Right lobe of liver (tissue), 4 donors: Measurements from ENCODE around the gene FGGY.
"Not testable (repeated sequence)": the region's sequence is repeated elsewhere in the genome, so short reads cannot be mapped to it uniquely, and the experiment has no call there.

Experiments
- POLR2A ChIP-seq: fragments of 450-650 bp; IDR thresholded peaks from one replicate; pipeline ENCODE4 v1.6.1; 2017; ENCODE audit warnings: antibody characterized with exemption, mild to moderate bottlenecking
- TF ChIP-seq, protein P1 (sequence below), 4 donors: fragments of 200-600 bp in 3 of 4; fragments of 450-650 bp in 1 of 4; IDR thresholded peaks; one replicate each; pipeline versions ENCODE4 v1.5.1 to v1.8.0; 2016 to 2022; ENCODE audit warnings: antibody characterized with exemption in 4 of 4, mild to moderate bottlenecking in 2 of 4
- donor health status: DM: no; HTN: no; CAD: no.
- donor health status: DM: no; HTN: no; CAD: no.
- donor health status: DM: no; HTN: yes; CAD: no.

DNA sequence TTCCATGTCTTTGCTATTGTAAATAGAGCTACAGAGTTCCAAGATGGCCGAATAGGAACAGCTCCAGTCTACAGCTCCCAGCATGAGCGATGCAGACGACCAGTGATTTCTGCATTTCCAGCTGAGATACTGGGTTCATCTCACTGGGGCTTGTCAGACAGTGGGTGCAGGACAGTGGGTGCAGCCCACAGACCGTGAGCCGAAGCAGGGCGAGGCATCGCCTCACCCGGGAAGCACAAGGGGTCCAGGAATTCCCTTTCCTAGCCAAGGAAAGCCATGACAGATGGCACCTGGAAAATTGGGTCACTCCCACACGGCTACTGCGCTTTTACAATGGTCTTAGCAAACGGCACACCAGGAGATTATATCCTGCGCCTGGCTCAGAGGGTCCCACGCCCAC, 313.6 kb downstream of the FGGY start:
- TF ChIP-seq, protein P1, sequence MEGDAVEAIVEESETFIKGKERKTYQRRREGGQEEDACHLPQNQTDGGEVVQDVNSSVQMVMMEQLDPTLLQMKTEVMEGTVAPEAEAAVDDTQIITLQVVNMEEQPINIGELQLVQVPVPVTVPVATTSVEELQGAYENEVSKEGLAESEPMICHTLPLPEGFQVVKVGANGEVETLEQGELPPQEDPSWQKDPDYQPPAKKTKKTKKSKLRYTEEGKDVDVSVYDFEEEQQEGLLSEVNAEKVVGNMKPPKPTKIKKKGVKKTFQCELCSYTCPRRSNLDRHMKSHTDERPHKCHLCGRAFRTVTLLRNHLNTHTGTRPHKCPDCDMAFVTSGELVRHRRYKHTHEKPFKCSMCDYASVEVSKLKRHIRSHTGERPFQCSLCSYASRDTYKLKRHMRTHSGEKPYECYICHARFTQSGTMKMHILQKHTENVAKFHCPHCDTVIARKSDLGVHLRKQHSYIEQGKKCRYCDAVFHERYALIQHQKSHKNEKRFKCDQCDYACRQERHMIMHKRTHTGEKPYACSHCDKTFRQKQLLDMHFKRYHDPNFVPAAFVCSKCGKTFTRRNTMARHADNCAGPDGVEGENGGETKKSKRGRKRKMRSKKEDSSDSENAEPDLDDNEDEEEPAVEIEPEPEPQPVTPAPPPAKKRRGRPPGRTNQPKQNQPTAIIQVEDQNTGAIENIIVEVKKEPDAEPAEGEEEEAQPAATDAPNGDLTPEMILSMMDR (IDR thresholded peaks at IDR 0.05): not testable (repeated sequence)
- TF ChIP-seq POLR2A: not testable (repeated sequence)
